Measurements from ENCODE around the gene UBN1. TPM values are rescaled to one million over a fixed set of nuclear protein-coding genes. Genes with fewer than 3 reads are reported as not detected.

The UBN1 gene
- total RNA-seq, 4 donors from 2014 or later = 56.0 to 119 (median 62.2) TPM

GRCh38 chr16:4917117-4917516, 69.8 kb downstream of the UBN1 start:
- no peaks in the 10 kb centered on the region for H3K36me3 ChIP-seq
- no peak overlapping the region for H3K27ac ChIP-seq
- H3K4me3 ChIP-seq = no peak overlapping the region
- no peaks in the 10 kb centered on the region for H3K4me1 ChIP-seq
- no peaks in the 10 kb centered on the region for H3K27me3 ChIP-seq
- H3K9me3 ChIP-seq = no peaks in the 10 kb centered on the region
- TF ChIP-seq POLR2A (IDR thresholded peaks at IDR 0.05) (no peak), CTCF (IDR thresholded peaks at IDR 0.05) (no peak)
- no peak for DNase-seq

- no peak overlapping the region for H3K4me3 ChIP-seq
These were observed 71.5 kb downstream of the UBN1 start for GRCh38 chr16:4918781-4919251.

GRCh38 chr16:4920826-4921225, 73.5 kb downstream of the UBN1 start:
- Histone ChIP-seq H3K27ac (no peak overlapping the region), H3K4me3 (no peak overlapping the region), H3K4me1 (peaks cover 0 to 5% (median 0%) of the 10 kb centered on the region in 4 donors), H3K27me3 (no peaks in the 10 kb centered on the region), H3K36me3 (no peaks in the 10 kb centered on the region), H3K9me3 (no peaks in the 10 kb centered on the region)
- no peak for DNase-seq
- TF ChIP-seq CTCF (IDR thresholded peaks at IDR 0.05) (no peak), POLR2A (IDR thresholded peaks at IDR 0.05) (no peak)

More at GRCh38 chr16:4918781-4919251, 71.5 kb downstream of the UBN1 start:
- DNase-seq = no peak
- no peaks in the 10 kb centered on the region for H3K36me3 ChIP-seq
- no peaks in the 10 kb centered on the region for H3K27me3 ChIP-seq
- H3K4me1 ChIP-seq = no peaks in the 10 kb centered on the region
- no peak overlapping the region for H3K27ac ChIP-seq
- TF ChIP-seq CTCF (IDR thresholded peaks at IDR 0.05) (no peak), POLR2A (IDR thresholded peaks at IDR 0.05) (no peak)
- no peaks in the 10 kb centered on the region for H3K9me3 ChIP-seq

DNA sequence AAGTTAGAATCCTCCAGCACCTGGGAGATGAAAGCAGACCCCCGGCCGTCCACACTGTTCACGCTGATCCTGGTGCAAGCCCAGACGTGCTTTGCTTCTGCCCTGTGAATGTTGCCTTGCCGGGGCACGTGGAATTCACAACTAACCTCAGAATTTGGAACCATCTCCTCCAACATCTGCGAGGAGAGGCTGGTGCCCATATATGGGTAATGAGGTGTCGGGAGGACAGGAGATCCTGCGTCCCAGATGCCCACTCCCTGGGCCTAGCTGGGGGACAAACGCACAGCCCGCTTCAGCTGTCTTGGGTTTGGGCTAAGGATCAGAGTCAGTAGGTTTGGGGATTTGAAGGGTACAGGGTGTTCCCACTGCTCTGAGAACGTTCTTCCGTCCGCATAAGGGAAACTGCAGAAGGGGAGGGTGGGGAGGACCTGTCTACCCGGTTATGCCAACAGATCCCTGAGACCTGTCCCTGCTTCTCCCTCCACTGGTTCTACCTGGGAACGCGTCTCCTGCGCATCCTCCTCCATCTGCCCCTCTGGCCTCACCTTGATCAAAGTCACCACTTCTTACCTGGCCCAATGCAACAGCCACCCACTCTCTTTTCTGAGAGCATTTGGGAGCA, 75.6 kb downstream of the UBN1 start:
- DNase-seq = no peak
- Histone ChIP-seq H3K4me3 (no peak overlapping the region), H3K36me3 (no peaks in the 10 kb centered on the region), H3K27me3 (no peaks in the 10 kb centered on the region), H3K27ac (no peak overlapping the region), H3K4me1 (peaks cover 0 to 5% (median 0%) of the 10 kb centered on the region in 4 donors), H3K9me3 (peaks cover 0 to 12% (median 4%) of the 10 kb centered on the region in 4 donors)
- no peak for TF ChIP-seq POLR2A (IDR thresholded peaks at IDR 0.05)

- TF ChIP-seq POLR2A (IDR thresholded peaks at IDR 0.05) (no peak), CTCF (IDR thresholded peaks at IDR 0.05) (no peak)
- Histone ChIP-seq H3K36me3 (no peaks in the 10 kb centered on the region), H3K9me3 (peaks cover 0 to 12% (median 6%) of the 10 kb centered on the region in 4 donors), H3K27ac (no peak overlapping the region), H3K4me3 (no peak overlapping the region), H3K27me3 (no peaks in the 10 kb centered on the region), H3K4me1 (peaks cover 0 to 5% (median 0%) of the 10 kb centered on the region in 4 donors)
- DNase-seq = no peak
These were observed 76.6 kb downstream of the UBN1 start for GRCh38 chr16:4923853-4924252.

DNA sequence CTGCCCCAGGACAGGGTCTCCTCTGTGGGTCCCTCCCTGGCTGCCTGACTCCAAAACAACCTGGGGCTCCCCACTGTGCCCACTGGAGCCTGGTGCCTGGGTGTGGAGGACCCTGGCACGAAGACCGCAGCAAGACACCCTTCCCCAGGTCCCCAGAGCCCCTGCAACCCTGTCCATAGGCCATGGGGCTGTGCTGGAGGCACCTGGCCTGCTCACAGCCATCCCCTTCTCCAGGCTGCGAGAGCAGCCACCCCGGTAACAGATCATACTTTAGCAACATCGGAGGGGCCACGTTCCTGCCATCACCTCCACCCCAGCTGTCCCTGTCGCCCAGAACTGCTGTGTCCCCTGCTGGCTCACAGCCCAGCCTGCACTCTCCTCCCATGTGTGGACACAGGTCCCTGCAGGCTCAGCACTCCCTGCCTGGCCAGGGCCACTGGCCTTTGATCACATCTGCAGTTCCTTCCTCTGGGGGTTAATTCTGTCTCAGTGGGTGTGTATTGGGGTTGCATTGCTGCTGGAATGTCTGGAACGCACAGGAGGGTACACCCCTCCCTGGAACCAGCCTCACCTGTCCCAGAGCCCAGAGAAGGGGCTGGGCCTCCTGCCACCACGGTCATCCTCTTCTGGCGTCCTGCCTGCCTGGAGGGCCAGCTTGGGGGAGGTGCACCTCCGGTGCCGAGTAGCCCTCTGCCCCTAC, 77.5 kb downstream of the UBN1 start:
- H3K36me3 ChIP-seq = no peaks in the 10 kb centered on the region
- H3K27me3 ChIP-seq = no peaks in the 10 kb centered on the region
- peaks cover 0 to 12% (median 6%) of the 10 kb centered on the region in 4 donors for H3K9me3 ChIP-seq
- peak in 2 of 3 donors; percentile 66 to 76 for DNase-seq
- TF ChIP-seq CTCF (IDR thresholded peaks at IDR 0.05) = peak in 2 of 6 experiments; percentile 42 to 43
- no peak for TF ChIP-seq POLR2A (IDR thresholded peaks at IDR 0.05)
- no peak overlapping the region for H3K4me3 ChIP-seq
- H3K4me1 ChIP-seq = peaks cover 0 to 5% (median 0%) of the 10 kb centered on the region in 4 donors
- H3K27ac ChIP-seq = peak overlapping the region in 2 of 4 donors; percentile 32 to 69

All from Peyer's patch (tissue), 4 donors.